Measurements from ENCODE around the gene ZNF521.

ZNF521 gene

DNA sequence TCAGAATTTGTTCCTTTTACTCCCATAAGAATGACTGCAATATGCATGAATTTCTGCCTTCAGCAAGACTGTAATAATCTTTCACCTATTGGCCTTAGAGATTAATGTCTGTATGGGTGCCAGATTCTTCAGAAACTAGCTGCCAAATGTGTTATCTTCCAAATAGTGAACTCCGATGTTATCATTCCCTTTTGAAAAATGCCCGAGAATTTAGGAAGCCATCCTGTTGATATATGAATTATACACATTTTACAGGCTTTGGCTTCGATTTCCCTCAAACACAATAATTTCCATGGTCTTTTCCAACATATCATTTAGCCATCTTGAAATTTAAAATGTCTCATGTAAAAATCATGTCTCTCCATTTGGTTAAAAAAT, 101.5 kb downstream of the ZNF521 start:
- DNase-seq (ENCODE audit: low read depth, low spot score) = no peak

DNA sequence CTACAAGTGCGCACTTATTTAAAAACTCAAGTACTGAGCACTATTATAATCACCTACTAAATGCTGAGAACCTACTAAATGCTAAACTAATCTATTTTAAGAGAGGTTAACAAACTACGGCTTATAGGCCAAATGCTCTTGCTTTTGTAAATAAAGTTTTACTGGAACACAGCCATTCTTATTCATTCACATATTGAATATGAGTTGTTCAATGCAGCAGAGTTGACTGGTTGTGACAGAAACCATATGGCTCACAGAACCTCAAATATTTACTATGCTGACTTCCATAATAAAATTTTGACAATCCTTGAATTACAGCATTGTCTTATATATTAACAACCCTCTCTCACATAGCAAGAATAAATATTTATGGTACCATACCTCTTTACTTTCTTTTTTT, 103.2 kb downstream of the ZNF521 start:
- no peak for DNase-seq (ENCODE audit: low read depth, low spot score)

DNA sequence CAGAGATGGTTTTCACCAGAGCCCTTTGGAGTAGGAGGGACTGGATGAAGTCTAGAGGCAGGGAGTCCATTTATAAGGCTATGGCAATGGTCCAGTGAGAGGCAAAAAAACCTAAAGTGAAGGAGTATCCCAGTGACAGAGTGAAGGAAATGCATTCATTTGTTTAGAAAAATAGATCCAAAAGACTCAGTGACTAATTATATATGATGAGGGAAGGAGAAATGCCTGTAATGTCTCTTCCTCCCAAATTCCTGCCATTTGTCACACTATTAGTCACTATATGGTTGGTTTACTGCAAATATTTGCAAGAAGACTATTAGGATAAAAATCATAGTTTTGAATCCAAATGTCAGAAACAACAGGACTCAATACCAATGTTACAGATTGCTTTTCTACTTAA, 104.2 kb downstream of the ZNF521 start:
- no peak for DNase-seq (ENCODE audit: low read depth, low spot score)

DNA sequence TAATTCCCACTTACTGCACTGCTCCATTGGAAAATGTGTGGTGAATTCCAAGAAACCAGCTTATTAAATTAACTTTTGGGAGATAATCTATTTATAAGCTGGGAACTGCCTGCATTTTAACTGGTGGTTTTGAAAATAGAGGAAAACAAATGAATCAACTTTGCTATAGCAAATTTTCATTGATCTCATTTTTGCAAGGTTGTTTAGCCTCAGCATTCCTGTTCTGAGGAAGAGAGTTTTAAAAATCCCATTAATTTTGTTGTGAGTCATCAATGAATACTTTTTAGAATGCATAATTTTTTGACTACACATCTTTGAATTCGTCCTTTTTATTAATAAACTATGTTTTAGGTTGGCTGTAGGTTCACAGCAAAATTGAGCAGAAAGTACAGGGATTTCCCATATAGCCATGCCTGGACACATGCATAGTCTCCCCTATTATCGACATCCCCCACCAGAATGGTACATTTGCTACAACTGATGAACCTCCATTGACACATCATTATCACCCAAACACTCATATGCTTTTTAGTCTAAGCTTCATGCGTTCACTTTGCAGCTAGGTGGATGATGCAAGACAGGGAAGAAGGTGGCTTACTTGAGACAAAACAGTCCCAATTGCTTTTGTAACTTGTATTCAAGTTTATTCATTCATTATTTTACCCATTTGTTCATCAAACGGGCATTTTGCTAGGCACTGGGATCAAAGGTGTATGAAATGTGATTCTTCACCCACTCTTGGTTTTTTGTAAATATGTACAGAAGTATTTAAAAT, 106.9 kb downstream of the ZNF521 start:
- DNase-seq (ENCODE audit: low read depth, low spot score) = no peak

DNA sequence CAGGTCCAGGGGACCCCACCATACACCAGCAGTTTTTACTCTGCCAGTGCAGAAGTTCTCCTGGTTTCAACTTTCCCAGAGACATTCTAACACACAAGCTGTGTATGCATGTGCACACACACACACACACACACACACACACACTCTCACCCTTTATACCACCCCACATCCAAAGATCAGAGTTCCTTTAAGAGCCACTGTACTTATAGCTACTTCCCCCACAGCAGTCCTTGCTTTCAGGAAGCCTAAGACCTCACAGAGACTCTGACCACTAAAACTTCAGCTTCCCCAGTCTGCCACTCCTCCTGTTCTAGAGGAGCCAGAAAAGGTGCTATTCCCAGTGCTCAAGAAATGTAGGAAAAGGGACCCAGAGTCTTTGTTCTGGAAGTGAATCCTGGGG, 107.8 kb downstream of the ZNF521 start:
- DNase-seq (ENCODE audit: low read depth, low spot score) = no peak

DNA sequence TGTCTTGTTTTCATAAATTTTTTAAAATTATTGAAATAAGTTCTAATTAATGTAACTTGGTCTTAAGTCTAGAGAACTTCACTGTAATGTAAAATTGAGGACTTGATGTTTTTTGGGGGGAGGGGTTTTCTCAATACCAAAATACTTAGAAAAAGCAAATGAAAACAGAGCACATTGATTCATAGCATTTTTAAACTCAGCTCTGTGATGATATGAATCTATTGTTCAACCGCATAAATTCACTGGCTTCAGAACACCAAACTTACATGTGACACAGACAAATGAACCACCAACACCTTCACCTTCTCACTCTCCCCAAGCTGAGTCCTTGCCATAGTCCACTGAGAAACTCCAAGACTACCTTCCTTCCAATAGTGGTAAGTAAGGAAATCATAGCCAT, 108.2 kb downstream of the ZNF521 start:
- no peak for DNase-seq (ENCODE audit: low read depth, low spot score)

DNA sequence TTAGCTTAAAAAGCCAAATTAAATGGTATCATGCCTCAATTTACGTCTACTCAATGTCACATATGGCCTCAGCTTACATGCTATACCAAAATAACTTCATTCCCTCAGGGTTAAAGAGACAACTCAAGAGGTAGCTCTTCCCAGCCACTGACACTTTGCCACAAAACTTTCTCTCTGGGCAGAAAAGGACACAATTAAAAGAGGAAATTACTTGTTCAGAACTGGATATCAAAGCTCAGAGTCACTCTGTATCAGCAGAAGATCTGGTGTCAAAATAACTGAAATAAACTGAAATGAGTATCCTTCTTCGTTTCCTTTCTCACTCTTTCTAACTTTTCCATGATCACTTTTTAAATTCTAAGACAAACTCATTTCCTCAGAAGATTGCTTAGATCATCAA, 108.7 kb downstream of the ZNF521 start:
- DNase-seq (ENCODE audit: low read depth, low spot score) = no peak

DNA sequence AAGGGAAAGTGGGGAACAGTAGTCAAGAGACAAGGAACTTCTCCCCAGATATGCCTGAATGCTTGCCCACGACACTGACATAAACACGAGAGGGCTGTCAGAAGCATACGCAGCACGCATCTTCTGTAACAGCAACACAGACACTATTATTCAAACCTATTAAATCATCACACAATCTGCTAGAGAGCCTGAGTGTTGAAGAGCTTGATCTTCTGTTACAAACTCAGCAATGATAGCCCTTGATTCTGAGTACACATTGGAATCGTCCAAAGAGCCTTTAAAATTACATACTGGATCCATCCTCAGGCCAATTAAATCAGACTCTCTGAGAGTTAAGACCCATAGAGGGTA, 111.6 kb downstream of the ZNF521 start:
- DNase-seq (ENCODE audit: low read depth, low spot score) = no peak

DNA sequence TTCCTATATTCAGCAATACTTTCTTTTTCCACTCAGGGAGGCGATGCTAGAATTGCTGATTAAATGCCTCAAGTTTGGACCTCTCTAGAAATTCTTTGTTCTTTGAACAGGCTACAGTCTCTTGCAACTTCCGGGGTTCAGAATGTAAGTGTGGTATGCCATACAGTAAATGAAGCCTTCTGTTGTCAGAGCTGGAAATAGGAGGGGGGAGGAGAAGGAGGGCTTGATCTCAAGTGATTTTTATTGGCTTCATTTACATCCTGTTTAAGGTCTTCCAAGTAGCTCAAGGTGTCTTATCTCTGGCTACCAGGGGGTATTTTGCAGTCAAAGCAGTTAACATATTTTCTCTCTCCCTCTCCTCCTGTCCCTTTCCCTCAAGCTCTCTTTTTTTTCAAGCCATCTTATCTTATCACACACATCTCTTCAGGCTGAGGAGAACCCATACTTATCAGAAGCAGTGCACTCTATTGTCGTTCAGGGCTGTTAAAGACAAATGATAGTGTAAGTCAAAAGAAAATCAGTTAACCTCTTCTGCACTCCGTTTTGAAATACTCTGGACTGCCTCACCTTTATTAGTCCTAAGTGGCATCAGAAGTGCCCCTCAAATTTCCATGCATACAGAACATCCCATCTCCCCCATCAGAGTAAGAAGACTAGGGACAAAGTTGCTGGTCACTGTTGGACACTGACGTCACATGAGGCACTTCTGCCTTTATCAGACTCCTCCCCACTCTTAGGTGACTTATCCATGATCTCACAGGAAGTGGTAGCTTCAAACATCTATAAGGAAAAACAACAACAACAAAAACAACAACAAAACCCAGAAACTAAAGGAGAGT, 112.2 kb downstream of the ZNF521 start:
- no peak for DNase-seq (ENCODE audit: low read depth, low spot score)

DNA sequence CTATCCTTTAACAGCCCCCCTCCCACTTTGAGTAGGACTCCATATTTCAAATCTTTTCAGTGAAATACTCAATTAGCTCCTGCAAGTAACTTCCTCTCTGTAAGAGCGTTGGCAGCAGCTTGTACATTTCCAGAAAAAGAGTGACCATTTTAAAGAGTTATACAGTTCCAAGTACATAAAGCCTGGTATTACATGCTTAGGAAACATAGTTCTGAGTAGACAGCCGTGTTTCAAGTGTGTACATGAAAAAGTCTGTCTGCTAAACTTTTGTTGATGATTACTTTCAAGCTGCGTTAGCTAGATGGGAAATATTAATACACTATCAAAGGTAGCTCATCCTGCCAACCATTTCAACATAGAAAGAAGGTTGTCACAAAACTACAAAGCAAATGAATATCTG, 112.8 kb downstream of the ZNF521 start:
- DNase-seq (ENCODE audit: low read depth, low spot score) = no peak

DNA sequence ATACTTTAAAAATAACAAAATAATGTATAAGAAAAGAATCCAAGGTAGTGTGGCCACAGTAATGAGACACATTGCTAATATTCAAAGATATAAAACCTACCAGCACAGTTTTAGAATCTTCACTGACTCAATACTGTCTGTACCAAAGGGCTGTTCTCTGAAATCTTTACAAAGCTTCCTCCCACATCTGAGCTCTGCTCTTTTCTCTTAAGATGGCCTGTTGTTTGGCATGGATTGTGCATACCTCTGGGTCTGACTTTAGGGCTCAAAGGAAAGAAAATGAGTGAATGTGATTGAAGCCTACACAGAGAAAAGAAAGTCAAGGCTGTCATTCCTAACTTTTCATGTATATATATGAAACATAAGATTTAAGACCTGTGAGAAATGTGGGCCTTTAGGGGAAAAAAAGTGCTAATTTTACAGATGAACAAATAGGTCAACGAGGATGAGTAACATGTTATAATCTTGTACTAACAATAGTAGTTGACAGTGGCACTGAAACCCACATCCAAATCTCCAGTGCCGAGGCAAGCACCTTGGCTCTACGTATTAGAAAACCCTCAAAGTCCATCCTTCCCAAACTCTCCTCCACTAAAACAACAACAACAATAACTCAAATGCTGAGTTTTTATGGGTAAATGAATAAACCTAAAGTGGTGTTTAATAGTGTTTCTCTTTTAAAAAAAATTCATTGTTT, 114.2 kb downstream of the ZNF521 start:
- no peak for DNase-seq (ENCODE audit: low read depth, low spot score)

DNA sequence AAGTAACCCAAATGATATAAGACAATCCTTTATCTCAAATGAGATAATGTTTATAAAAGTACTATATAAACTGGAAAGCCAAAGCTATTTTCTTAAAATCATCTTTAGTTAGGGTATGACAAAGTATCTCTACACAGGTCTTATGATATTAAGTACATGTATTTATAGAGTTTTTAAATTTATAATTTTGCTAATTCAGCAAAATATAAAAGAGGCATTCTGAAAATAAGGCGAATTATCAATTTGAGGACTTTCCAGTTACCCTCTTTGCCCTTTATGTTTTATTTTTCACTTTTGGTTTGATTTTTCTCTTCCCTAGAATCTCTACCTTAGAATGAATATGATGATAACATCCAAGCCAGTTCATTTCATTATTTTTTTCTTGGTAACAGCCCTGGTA, 115.2 kb downstream of the ZNF521 start:
- DNase-seq (ENCODE audit: low read depth, low spot score) = no peak

DNA sequence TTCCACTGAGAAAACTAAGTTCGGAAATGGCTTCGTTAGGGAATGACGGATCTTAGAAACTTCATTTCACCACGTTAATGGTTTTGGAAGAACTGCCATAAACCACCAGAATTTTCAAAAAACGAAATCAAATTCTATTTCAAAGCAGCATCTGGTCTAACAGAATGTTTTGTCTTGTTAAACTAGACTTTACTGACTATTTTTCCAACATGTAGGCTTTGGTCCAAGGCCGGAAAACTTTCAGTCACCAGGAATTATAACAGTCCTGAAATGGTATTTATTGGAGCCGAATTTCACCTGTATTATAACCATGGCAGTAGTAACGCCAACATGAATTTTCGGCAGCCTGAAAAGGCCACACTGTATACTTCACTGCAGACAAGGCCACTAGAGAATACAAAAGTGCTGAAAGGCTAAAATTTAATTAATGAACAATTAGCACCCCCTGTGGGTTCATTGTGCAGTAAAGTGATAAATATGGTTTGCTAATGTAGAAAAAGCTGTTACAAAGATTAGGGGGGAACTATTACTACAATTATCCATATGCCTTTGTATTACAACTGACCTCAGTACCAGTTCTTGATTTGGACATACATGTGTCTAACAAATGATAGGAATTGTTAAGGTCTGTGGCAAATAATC, 116.4 kb downstream of the ZNF521 start:
- no peak for DNase-seq (ENCODE audit: low read depth, low spot score)

DNA sequence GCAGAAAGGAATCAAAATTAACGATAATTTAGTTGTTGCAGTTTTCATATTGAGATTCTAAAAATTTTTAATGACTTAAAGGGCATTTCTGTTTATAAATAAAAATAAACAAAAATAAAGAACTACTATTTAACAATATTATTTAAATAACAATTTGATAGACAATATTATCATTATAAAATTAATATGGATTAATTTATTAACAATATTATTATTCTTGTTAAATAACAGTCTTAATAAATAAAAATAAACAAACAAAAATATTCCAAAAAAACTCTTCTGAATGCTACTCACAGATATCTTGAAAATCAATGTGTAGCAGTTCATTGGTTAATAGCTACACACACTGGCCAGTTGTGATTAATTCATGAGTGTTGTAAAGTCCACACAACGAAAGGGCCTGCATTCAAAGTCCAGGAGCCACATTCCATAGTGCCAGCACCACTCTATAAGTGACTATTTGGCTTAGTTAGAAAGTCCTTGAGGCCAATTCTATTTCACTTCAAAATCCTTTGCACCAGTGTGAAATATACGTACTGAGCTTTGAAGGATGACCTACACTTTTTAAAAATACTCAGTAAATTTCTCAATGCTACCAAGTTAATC, 117.1 kb downstream of the ZNF521 start:
- DNase-seq (ENCODE audit: low read depth, low spot score) = no peak

DNA sequence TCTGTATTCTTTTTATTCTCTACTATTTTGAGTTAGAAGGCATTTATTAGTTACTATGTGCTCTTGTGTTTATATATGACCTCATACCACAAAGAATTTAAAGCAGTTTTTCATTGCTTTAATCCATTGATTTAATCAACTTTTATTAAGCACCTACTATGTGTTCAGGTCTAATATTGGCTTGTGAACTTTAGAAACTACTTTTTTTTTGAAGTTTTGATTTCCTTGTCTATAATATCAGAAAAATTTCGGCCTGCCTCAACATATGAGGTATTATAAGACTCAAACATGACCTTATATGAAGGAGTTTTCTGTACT, 117.7 kb downstream of the ZNF521 start:
- no peak for DNase-seq (ENCODE audit: low read depth, low spot score)

DNA sequence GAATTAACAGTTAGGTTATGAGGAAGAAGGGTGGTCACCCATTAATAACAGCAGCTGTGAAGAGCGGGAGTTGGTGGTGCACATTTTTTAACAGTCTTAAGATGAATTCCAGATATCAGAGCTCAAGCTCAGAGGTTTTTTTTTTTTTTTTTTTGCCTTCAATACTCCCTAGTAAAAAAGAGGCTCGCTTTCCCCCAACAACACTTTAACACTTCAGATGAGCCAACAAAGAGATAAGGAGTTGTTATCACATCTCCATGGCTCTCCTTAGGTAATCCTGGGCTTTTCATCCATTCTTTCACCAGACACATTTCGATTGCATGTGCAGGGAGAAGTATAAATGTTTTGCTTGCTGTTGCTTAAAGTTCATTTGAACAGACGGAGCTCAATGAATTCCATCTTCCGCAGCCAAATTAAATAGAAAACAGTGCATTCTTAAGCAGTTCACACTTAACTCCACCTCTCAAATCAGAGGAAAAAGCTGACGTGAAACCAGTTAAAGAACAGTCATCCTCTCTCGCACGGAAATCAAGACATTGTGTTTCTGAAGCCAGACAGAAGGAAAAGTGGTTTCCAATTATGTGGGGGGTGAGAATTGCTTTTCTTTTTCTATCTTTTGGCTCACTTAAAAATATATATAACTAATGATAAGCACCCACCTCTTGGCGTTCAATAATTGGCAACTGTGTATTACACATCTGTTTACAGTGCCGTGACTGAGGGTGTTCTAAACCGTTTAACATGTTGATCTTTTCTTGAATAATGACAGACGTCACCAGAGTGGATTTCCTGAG, 118.2 kb downstream of the ZNF521 start:
- no peak for DNase-seq (ENCODE audit: low read depth, low spot score)

DNA sequence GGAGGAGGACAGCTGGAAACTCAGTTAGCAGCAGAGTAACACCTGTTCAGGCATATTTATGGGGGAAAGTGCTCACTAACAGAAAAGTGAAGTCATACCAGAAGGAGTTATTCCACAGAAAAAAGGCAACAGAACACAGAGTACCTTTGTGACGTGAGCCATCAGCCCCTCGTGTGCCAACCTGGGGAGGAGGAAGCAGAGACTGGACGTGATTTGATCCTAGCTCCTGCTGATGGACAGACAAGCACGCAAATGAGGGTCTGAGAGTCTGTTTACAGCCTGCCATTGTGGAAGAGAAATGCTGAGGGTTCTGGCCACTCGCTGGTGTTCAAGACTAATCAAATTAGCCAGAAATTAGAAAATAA, 120.7 kb downstream of the ZNF521 start:
- DNase-seq (ENCODE audit: low read depth, low spot score) = no peak

DNA sequence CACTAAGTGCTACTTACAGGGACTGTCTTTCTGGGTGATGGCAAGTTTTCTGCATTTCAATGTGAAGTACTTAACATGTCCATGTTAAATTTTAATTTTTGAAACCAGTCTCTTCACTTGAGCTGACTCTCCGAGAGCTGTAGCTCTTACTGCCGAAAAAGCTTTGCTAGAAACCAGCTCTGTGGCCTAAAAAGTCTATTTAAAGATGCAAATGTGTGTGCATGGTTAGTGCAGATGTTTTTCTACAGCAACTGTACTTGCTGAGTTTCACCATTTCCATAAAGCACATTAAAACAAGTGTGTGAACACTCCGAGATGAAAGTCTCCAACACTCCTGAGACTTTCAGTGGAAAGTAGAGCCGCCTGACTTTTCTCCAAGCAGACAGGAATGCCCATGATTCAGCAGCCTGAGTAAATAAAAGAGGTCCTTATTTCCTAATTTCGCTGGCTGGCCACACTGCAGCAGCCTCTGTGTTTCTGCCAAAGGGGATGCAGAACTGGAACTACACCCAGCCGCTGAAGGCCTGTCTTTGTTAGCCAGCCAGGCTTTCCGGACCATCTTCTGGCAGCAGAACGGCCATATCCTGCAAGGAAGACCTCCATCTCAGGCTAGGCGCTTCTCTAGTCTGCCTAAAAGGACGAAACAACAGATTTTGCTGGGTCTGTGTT, 121.2 kb downstream of the ZNF521 start:
- DNase-seq (ENCODE audit: low read depth, low spot score) = no peak

DNA sequence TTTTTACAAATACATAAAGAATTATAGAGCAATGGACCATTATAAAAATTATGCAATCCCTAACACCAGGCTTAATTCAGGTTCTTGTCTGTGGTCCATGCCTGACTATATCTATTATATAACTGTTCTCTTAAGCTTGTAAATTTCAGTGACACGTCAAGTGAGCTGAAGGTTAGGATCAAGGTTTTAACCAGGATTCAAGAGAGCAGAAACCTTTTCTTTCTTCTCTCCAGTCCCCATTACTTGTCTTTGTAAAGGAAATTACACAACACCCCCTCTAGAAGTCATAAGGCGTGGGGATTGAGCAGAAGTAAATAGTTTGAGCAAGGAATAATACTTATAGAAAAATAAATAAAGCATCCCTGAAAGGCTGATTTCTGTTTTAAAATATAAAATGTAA, 122.0 kb downstream of the ZNF521 start:
- DNase-seq (ENCODE audit: low read depth, low spot score) = no peak

DNA sequence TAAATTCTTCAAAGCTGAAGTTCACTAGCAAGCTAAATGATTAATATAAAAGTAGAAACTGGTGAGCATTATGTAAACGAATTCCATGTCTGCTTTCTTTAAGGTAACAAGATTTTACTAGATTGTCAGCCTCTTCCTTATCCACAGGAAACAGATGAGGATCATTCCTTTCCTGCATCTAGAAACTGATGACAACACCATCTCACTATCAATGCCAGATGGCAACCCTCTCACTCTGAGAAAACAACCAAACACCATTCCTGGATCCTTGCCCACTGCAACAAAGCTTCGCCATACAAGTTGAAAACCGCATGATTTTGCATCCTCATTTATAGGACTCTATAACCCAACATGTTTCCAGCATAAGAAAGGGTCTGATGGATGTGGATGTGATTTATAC, 122.9 kb downstream of the ZNF521 start:
- DNase-seq (ENCODE audit: low read depth, low spot score) = no peak

DNA sequence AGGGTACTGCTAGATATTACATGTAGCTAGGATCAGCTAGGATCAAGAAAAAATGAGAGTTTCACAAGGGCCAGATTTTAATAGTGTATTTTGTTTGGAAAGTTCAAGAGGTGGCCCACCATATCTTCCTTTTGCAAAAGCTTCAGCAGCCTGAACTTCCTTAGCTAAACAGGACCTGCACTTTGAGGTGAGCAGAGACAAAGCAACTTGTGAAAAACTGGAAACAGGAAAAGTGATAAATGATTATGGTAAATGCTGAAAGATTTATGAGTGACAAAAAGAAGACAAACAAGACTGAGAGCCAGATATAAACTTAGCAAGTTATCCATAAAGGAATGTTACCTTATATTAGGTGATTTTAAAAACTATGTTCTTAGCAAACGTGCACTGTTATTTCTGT, 123.6 kb downstream of the ZNF521 start:
- DNase-seq (ENCODE audit: low read depth, low spot score) = no peak

All from activated CD4-positive, CD25-positive, alpha-beta regulatory T cell treated with anti-CD3 and anti-CD28 coated beads, Interleukin-2, amount 50 U/mL, for 16 hours (primary cell).